Endodermal cell (in vitro differentiated cells): Measurements from ENCODE around the gene TTF1. TPM values are rescaled to one million over a fixed set of nuclear protein-coding genes. Genes with fewer than 3 reads are reported as not detected.

Experiments used
- DNase-seq: peaks from one replicate; pipeline ENCODE4 v3.0.0-alpha.2; 2017
- H3K27ac ChIP-seq: 2 replicates; pipeline ENCODE4 v1.5.1; 2013; ENCODE audit warnings: mild to moderate bottlenecking, low read depth, low read length, moderate library complexity
- H3K27me3 ChIP-seq: 2 replicates; pipeline ENCODE4 v1.6.1; 2013; ENCODE audit warnings: mild to moderate bottlenecking, low read length, moderate library complexity; ENCODE audit not compliant: insufficient read depth, control insufficient read depth, poor library complexity, severe bottlenecking
- H3K36me3 ChIP-seq: 2 replicates; pipeline ENCODE4 v1.7.0; 2013; ENCODE audit warnings: mild to moderate bottlenecking, low read length, moderate library complexity; ENCODE audit not compliant: control insufficient read depth, insufficient read depth
- H3K4me1 ChIP-seq: one replicate; pipeline ENCODE4 v1.7.0; 2013; ENCODE audit warnings: low read length; ENCODE audit not compliant: control insufficient read depth, insufficient read depth
- H3K4me3 ChIP-seq: 2 replicates; pipeline ENCODE4 v1.5.1; 2013; ENCODE audit warnings: mild to moderate bottlenecking, low read length, moderate library complexity
- H3K9ac ChIP-seq: 2 replicates; pipeline ENCODE4 v1.6.1; 2013; ENCODE audit warnings: mild to moderate bottlenecking, low read length, moderate library complexity; ENCODE audit not compliant: poor library complexity, severe bottlenecking; ENCODE audit errors: extremely low read depth
- H3K9me3 ChIP-seq: 2 replicates; pipeline ENCODE4 v1.6.1; 2013; ENCODE audit warnings: mild to moderate bottlenecking, low read length, moderate library complexity; ENCODE audit not compliant: control insufficient read depth
- H3K27ac Mint-ChIP-seq: 2 replicates; pipeline ENCODE4 v1.8.0; 2020; ENCODE audit warnings: mixed read lengths
- H3K27me3 Mint-ChIP-seq: 2 replicates; pipeline ENCODE4 v1.8.0; 2021; ENCODE audit warnings: mild to moderate bottlenecking, mixed read lengths; ENCODE audit not compliant: insufficient read depth
- H3K36me3 Mint-ChIP-seq: 2 replicates; pipeline ENCODE4 v1.8.0; 2020; ENCODE audit warnings: low read depth, mixed read lengths
- H3K4me1 Mint-ChIP-seq: 2 replicates; pipeline ENCODE4 v1.8.0; 2020; ENCODE audit warnings: mixed read lengths
- H3K4me3 Mint-ChIP-seq: 2 replicates; pipeline ENCODE4 v1.8.0; 2020; ENCODE audit warnings: mild to moderate bottlenecking, moderate library complexity, mixed read lengths
- H3K9me3 Mint-ChIP-seq: 2 replicates; pipeline ENCODE4 v1.8.0; 2020; ENCODE audit warnings: mild to moderate bottlenecking, mixed read lengths
- CTCF ChIP-seq: fragments of 200-600 bp; sonication (generic); conservative IDR thresholded peaks from 2 replicates; pipeline ENCODE4 v1.5.0; 2021; ENCODE audit warnings: antibody characterized with exemption, mild to moderate bottlenecking
- WGBS, 2 experiments: methylation state at CpG; one replicate each; pipeline versions ENCODE4 v1.1.5 to v1.1.7; 2013; ENCODE audit warnings: missing lambda C conversion rate in 2 of 2, mixed read lengths in 1 of 2; ENCODE audit not compliant: insufficient coverage in 1 of 2, insufficient read length in 1 of 2; 5-methylcytosine and 5-hydroxymethylcytosine counted together
- total RNA-seq, 2 donors: library from RNA; stranded (reverse); fragmentation: NEBNext Ultra II Directional in 1 of 2; extraction: Animal tissue kit (Norgen Biotek cat#: 25700) in 1 of 2; gene quantifications; 2 replicates in 1 of 2; 3 replicates in 1 of 2; pipeline ENCODE4 v1.2.1, GENCODE V29; 2021

TTF1 gene
- total RNA-seq, 2 donors from 2014 or later, result 21.0 to 23.7 TPM

- Histone ChIP-seq H3K27me3 (no peaks in the 10 kb centered on the region), H3K4me3 (no peak overlapping the region), H3K27ac (no peak overlapping the region), H3K9ac (no peak overlapping the region), H3K4me1 (peaks cover 4% of the 10 kb centered on the region), H3K36me3 (no peaks in the 10 kb centered on the region), H3K9me3 (no peaks in the 10 kb centered on the region)
- TF ChIP-seq CTCF, result no peak
- Mint-ChIP-seq H3K36me3 (no peaks in the 10 kb centered on the region), H3K27me3 (peaks cover under 1% of the 10 kb centered on the region), H3K4me1 (peaks cover 6% of the 10 kb centered on the region), H3K9me3 (no peaks in the 10 kb centered on the region), H3K4me3 (no peak overlapping the region), H3K27ac (no peak overlapping the region)
- 90% methylated on average over 3 of the region's 3 CpGs; no CpG with 5 or more reads in 1 of the 2 experiments for WGBS, 2 experiments
- no peak for DNase-seq
Measured at GRCh38 chr9:132446887-132447286, 40.2 kb upstream of the TTF1 start.

DNA sequence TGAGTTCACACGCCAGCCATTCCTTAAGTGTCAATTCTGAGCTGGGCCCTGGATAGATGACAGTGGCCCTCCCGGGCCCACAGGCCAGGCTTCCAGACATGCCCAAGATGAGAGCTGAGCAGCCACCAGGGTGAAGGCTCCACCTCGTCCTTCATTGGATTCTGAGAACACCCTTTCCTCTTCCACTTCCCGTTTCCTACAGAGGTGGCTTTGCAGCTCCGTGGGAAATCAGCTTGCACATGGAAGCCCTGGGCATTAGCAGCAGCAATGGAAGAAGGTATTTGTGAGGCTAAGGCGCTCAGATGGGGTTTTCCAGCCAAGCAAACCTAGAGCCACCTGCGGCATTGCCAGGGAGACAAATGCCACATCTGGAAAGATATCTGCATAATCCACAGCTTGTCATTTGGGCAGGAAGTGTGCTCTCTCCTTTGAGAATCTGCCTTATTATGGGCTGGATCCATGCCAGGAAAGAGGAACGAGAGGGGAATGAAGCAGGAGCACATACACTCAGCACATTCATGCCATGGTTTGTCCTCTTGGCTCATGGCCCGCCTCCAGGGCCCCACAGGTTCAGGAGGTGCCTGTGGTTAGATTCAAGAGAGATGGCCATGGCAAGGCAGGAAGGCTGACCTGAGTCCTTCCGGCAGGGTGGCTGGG, 37.4 kb upstream of the TTF1 start:
- no peak for TF ChIP-seq CTCF
- DNase-seq, result no peak
- no peaks in the 10 kb centered on the region for H3K9me3 ChIP-seq
- Mint-ChIP-seq H3K4me1 (peaks cover 21% of the 10 kb centered on the region), H3K4me3 (no peak overlapping the region), H3K9me3 (no peaks in the 10 kb centered on the region), H3K27ac (no peak overlapping the region), H3K36me3 (no peaks in the 10 kb centered on the region), H3K27me3 (no peaks in the 10 kb centered on the region)
- no peaks in the 10 kb centered on the region for H3K27me3 ChIP-seq
- no peak overlapping the region for H3K9ac ChIP-seq
- peaks cover 4% of the 10 kb centered on the region for H3K4me1 ChIP-seq
- H3K4me3 ChIP-seq, result no peak overlapping the region
- WGBS, 2 experiments, result 86 to 88% methylated on average over 9 to 10 of the region's 10 CpGs
- H3K36me3 ChIP-seq, result no peaks in the 10 kb centered on the region
- no peak overlapping the region for H3K27ac ChIP-seq

DNA sequence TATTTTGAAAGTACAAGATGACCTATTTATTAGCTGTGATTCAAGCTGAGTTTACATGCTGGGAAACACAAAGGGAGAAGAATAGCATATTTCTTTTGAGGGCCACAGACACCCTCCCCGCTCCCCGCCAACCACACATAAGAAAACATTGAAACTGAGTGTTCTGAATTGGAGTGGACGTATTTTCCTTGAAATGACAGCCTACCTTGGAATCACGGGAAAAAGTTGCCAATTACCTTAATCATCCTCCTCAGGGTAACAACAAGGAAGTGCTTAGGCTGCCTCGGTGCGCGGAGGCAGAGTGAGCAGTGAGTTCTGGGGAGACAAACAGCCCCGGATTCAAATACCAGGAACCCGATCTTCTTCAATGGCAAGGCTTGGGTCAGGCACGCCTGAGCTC, 34.8 kb upstream of the TTF1 start:
- WGBS, 2 experiments, result 82 to 84% methylated on average over 8 to 10 of the region's 10 CpGs
- no peak for TF ChIP-seq CTCF
- Mint-ChIP-seq H3K27me3 (no peaks in the 10 kb centered on the region), H3K4me3 (no peak overlapping the region), H3K4me1 (peaks cover 18% of the 10 kb centered on the region), H3K36me3 (no peaks in the 10 kb centered on the region), H3K9me3 (no peaks in the 10 kb centered on the region), H3K27ac (no peak overlapping the region)
- Histone ChIP-seq H3K4me1 (no peaks in the 10 kb centered on the region), H3K9ac (no peak overlapping the region), H3K9me3 (no peaks in the 10 kb centered on the region), H3K36me3 (no peaks in the 10 kb centered on the region), H3K27me3 (no peaks in the 10 kb centered on the region), H3K4me3 (no peak overlapping the region), H3K27ac (no peak overlapping the region)
- DNase-seq, result no peak
